ENCODE results near the gene IPP. TPM values are rescaled to one million over a fixed set of nuclear protein-coding genes. Genes with fewer than 3 reads are reported as not detected.
"Not testable (repeated sequence)": the region's sequence is repeated elsewhere in the genome, so short reads cannot be mapped to it uniquely, and the experiment has no call there.

IPP gene
- total RNA-seq, 1 donor from 2014 or later, result 6.7 TPM

DNA sequence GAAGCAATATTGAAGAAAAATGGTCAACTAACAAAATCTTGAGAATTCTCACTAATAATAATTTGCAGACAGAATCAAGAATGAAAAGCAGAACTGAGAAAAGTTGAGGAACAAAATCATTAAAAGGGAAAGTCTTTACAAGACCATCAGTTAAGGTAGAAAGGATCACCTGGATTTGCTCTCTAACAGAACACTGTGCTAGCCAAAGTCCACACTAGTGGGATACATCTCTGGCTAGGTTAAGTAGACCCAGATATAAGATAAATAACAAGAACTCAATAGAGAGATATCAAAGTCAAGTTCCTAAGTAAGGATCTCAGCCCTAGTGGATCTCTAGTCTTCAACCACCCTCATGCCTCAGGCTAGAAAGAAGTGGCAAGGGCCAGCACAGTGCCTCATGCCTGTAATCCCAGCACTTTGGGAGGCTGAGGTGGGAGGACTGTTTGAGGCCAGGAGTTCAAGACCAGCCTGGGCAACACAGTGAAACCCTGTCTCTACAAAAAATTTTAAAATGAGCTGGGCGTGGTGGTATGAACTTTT lies 19.6 kb downstream of the IPP start:
- no peak for DNase-seq (ENCODE audit: low read depth)
- Histone ChIP-seq H3K27me3 (ENCODE audit: control insufficient read depth, insufficient read depth, low read length) (no peaks in the 10 kb centered on the region), H3K36me3 (ENCODE audit: control insufficient read depth, insufficient read depth, low read length) (no peaks in the 10 kb centered on the region), H3K4me3 (ENCODE audit: low read depth, low read length) (no peak overlapping the region)
- TF ChIP-seq, protein P1, sequence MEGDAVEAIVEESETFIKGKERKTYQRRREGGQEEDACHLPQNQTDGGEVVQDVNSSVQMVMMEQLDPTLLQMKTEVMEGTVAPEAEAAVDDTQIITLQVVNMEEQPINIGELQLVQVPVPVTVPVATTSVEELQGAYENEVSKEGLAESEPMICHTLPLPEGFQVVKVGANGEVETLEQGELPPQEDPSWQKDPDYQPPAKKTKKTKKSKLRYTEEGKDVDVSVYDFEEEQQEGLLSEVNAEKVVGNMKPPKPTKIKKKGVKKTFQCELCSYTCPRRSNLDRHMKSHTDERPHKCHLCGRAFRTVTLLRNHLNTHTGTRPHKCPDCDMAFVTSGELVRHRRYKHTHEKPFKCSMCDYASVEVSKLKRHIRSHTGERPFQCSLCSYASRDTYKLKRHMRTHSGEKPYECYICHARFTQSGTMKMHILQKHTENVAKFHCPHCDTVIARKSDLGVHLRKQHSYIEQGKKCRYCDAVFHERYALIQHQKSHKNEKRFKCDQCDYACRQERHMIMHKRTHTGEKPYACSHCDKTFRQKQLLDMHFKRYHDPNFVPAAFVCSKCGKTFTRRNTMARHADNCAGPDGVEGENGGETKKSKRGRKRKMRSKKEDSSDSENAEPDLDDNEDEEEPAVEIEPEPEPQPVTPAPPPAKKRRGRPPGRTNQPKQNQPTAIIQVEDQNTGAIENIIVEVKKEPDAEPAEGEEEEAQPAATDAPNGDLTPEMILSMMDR (IDR thresholded peaks at IDR 0.05; ENCODE audit: insufficient read depth, low read length, poor library complexity, severe bottlenecking), result no peak

DNA sequence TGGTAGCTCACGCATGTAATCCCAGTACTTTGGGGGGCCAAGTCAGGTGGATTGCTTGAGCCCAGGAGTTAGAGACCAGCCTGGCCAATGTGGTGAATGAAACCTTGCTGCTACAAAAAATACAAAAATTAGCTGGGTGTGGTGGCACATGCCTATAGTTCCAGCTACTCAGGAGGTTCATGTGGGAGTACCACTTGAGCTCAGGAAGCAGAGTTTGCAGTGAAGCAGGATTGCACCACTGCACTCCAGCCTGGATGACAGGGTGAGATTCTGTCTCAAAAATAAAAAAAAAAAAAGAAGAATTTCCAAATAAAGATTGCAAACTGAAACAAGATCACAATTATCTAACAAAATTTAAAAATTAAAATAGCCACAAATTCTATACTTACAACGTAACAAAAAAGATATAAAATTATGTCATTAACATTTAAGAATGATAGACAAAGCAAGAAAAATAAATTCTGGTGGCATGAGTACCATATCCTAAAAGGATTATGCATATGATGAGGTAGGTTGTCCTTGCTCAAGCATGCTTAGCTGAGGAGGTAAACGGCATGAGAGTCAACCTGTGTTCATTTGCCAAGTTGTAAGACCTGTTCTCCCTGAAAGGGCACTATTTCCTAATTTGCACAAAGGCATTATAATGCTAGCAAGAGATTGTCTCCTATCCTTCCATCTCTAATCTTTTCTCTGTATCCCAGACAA lies 20.2 kb downstream of the IPP start:
- Histone ChIP-seq H3K4me3 (ENCODE audit: low read depth, low read length) (no peak overlapping the region), H3K27me3 (ENCODE audit: control insufficient read depth, insufficient read depth, low read length) (no peaks in the 10 kb centered on the region), H3K36me3 (ENCODE audit: control insufficient read depth, insufficient read depth, low read length) (no peaks in the 10 kb centered on the region)
- no peak for DNase-seq (ENCODE audit: low read depth)
- TF ChIP-seq, protein P1 (IDR thresholded peaks at IDR 0.05; ENCODE audit: insufficient read depth, low read length, poor library complexity, severe bottlenecking), result no peak

DNA sequence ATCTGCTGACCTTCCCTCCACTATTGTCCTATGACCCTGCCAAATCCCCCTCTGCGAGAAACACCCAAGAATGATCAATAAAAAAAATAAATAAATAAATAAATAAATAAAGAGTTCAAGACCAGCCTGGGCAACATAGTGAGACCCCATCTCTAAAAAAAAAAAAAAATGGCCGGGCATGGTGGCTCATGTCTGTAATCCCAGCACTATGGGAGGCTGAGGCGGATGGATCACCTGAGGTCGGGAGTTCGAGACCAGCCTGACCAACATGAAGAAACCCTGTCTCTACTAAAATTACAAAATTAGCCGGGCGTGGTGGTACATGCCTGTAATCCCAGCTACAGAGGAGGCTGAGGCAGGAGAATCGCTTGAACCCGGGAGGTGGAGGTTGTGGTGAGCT lies 24.4 kb downstream of the IPP start:
- H3K4me3 ChIP-seq (ENCODE audit: low read depth, low read length); DNase-seq (ENCODE audit: low read depth); H3K27me3 ChIP-seq (ENCODE audit: control insufficient read depth, insufficient read depth, low read length); H3K36me3 ChIP-seq (ENCODE audit: control insufficient read depth, insufficient read depth, low read length): not testable (repeated sequence)

DNA sequence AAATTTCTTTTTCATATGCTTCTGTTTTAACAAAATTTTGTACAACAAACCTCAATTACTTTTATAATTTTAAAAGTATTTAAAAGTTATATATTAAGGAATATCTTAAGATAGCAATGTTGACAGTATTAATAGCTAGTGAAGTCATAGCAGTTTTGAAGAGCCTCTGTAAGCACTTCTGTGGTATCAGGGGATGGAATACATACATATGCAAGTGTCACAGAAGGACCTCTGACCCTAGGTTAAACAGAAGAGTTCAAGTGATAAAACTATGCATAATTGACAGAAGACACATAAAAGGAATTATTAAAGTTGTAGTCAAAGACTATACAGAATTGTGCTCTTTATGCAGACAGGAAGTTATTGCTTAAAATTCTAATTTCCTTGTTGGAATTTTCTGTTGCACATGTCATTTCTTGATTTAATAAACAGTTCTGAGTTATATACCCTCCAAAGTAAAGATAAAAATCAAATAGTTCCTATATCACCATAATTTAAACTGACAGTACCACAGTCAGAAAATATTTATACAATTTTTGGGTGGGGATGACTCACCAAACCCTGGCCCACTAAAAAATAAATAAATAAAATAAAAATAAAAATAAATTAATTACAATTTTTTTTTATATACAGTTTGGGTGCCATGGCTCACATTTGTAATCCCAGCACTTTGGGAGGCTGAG lies 27.1 kb downstream of the IPP start:
- no peak overlapping the region for H3K4me3 ChIP-seq (ENCODE audit: low read depth, low read length)
- TF ChIP-seq, protein P1 (IDR thresholded peaks at IDR 0.05; ENCODE audit: insufficient read depth, low read length, poor library complexity, severe bottlenecking), result no peak
- H3K27me3 ChIP-seq (ENCODE audit: control insufficient read depth, insufficient read depth, low read length), result no peaks in the 10 kb centered on the region
- DNase-seq (ENCODE audit: low read depth), result no peak
- no peaks in the 10 kb centered on the region for H3K36me3 ChIP-seq (ENCODE audit: control insufficient read depth, insufficient read depth, low read length)

DNA sequence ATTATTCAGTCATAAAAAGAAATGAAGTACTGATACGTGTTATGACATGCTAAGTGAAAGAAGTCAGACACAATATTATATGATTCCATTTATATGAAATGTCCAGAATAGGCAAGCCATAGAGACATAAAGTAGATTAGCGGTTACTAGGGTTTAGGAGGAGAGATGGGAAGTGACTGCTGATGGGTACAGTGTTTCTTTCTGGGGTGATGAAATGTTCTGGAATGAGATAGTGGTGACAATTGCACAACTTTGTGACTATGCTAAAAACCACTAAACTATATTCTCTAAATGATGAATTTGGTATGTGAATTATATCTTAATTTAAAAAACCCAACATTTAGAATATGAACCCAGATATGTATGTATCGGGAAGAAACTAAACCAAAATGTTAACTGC lies 27.6 kb downstream of the IPP start:
- no peaks in the 10 kb centered on the region for H3K27me3 ChIP-seq (ENCODE audit: control insufficient read depth, insufficient read depth, low read length)
- no peak overlapping the region for H3K4me3 ChIP-seq (ENCODE audit: low read depth, low read length)
- TF ChIP-seq, protein P1 (IDR thresholded peaks at IDR 0.05; ENCODE audit: insufficient read depth, low read length, poor library complexity, severe bottlenecking), result no peak
- no peaks in the 10 kb centered on the region for H3K36me3 ChIP-seq (ENCODE audit: control insufficient read depth, insufficient read depth, low read length)
- no peak for DNase-seq (ENCODE audit: low read depth)

DNA sequence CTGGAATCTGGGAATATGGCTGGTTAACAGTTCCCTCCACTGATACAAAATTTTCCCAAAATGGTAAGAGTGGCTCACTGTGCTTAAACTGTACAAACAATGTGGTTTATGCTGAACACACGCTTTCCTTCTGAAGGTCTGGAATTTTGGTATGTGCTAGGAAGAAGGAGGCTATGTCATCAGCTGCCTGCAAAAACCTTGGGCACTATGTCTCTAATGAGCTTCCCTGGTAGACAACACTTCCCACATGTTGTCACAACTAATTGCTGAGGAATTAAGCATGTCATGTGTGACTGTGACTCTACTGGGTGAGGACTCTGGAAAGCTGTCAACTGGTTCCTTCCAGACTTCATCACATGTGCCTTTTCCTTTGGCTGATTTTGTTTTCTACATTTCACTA lies 29.2 kb downstream of the IPP start:
- TF ChIP-seq, protein P1 (IDR thresholded peaks at IDR 0.05; ENCODE audit: insufficient read depth, low read length, poor library complexity, severe bottlenecking), result no peak
- H3K27me3 ChIP-seq (ENCODE audit: control insufficient read depth, insufficient read depth, low read length), result no peaks in the 10 kb centered on the region
- H3K4me3 ChIP-seq (ENCODE audit: low read depth, low read length), result no peak overlapping the region
- no peak for DNase-seq (ENCODE audit: low read depth)
- H3K36me3 ChIP-seq (ENCODE audit: control insufficient read depth, insufficient read depth, low read length), result no peaks in the 10 kb centered on the region
